K562 (cell line): ENCODE measurements around the gene MFSD6. TPM values are rescaled to one million over a fixed set of nuclear protein-coding genes. Genes with fewer than 3 reads are reported as not detected.

Experiments used
- GTF2B ChIP-seq: IDR thresholded peaks from 2 replicates; pipeline ENCODE4 v1.6.1; 2011; ENCODE audit not compliant: insufficient read length; ENCODE audit errors: extremely low read depth
- HIVEP1 ChIP-seq: fragments of 250-450 bp; sonication (Bioruptor Pico); IDR thresholded peaks from 2 replicates; pipeline ENCODE4 v1.4.0; 2020; ENCODE audit warnings: mild to moderate bottlenecking
- JUNB ChIP-seq: fragments of 450-650 bp; formaldehyde crosslinking; conservative IDR thresholded peaks from 2 replicates; pipeline ENCODE4 v1.4.0; 2020; ENCODE audit warnings: mild to moderate bottlenecking
- L3MBTL2 ChIP-seq: fragments of 450-650 bp; IDR thresholded peaks from 2 replicates; pipeline ENCODE4 v1.6.1; 2016; ENCODE audit warnings: mild to moderate bottlenecking, moderate library complexity
- MTA3 ChIP-seq: fragments of 450-650 bp; formaldehyde crosslinking; IDR thresholded peaks from 2 replicates; pipeline ENCODE4 v1.6.1; 2017; ENCODE audit warnings: mild to moderate bottlenecking, borderline replicate concordance
- SUPT5H ChIP-seq: fragments of 450-650 bp; IDR thresholded peaks from 2 replicates; pipeline ENCODE4 v1.6.1; 2016
- TAF1 ChIP-seq: IDR thresholded peaks from 2 replicates; pipeline ENCODE4 v1.6.1; 2011; ENCODE audit warnings: mild to moderate bottlenecking, low read length, moderate library complexity; ENCODE audit not compliant: insufficient read depth, control insufficient read depth, severe bottlenecking; ENCODE audit errors: extremely low read depth
- TGIF2 ChIP-seq: sonication (generic); formaldehyde crosslinking; IDR thresholded peaks from 2 replicates; pipeline ENCODE4 v1.8.1; 2022; ENCODE audit warnings: mild to moderate bottlenecking, missing genetic modification reagents, moderate library complexity
- THAP12 ChIP-seq: fragments of 250-450 bp; sonication (Bioruptor Pico); IDR thresholded peaks from 2 replicates; pipeline ENCODE4 v1.9.0; 2021; ENCODE audit warnings: mild to moderate bottlenecking, inconsistent platforms
- ZFPM2 ChIP-seq: fragments of 250-450 bp; sonication (Bioruptor Pico); IDR thresholded peaks from 2 replicates; pipeline ENCODE4 v1.5.1; 2022; ENCODE audit warnings: mild to moderate bottlenecking
- ZNF324 ChIP-seq: fragments of 250-450 bp; sonication (Bioruptor Pico); IDR thresholded peaks from 2 replicates; pipeline ENCODE4 v1.4.0; 2020; ENCODE audit warnings: mild to moderate bottlenecking
- ZNF507 ChIP-seq: conservative IDR thresholded peaks from 2 replicates; pipeline ENCODE4 v1.6.1; 2017; ENCODE audit warnings: missing genetic modification characterization, missing compliant biosample characterization
- ZNF57 ChIP-seq: fragments of 450-650 bp; formaldehyde crosslinking; IDR thresholded peaks from 2 replicates; pipeline ENCODE4 v1.4.0; 2020; ENCODE audit warnings: mild to moderate bottlenecking, moderate library complexity
- ZSCAN32 ChIP-seq: fragments of 450-650 bp; formaldehyde crosslinking; IDR thresholded peaks from 2 replicates; pipeline ENCODE4 v1.4.0; 2020; ENCODE audit warnings: mild to moderate bottlenecking, moderate library complexity
- polyA plus RNA-seq, 8 experiments: library from polyadenylated mRNA; depleted of rRNA in 4 of 8; stranded (reverse) in 5 of 8; unstranded in 3 of 8; fragments of >200 nt; fragmentation: Nextera tagmentation in 2 of 8; fragmentation: Illumina TruSeq in 1 of 8; extraction: Ambion mirVana in 2 of 8; extraction: Trizol in 1 of 8; gene quantifications; 2 replicates each; pipeline versions ENCODE4 v1.2.1 to v1.2.3, GENCODE V29; 2011 to 2014; ENCODE audit warnings: inconsistent platforms in 1 of 8, missing spikeins in 1 of 8
- total RNA-seq, 7 experiments: library from RNA; depleted of rRNA in 6 of 7; stranded (reverse); fragments of >200 nt in 6 of 7; fragmentation: Illumina TruSeq in 2 of 7; extraction: Trizol in 2 of 7; gene quantifications; 2 replicates each; pipeline versions ENCODE4 v1.2.1 to v1.2.3, GENCODE V29; 2011 to 2021; ENCODE audit warnings: low replicate concordance in 1 of 7

MFSD6 gene
- total and polyA plus RNA-seq, 9 of the 15 experiments (the other 6 are each of a cell fraction or from before 2014, with no cell fraction given) = 1.1 to 7.9 (median 4.4) TPM

GRCh38 chr2:190361572-190361971, 46.6 kb upstream of the MFSD6 start (continued):
- no peak for TF ChIP-seq TGIF2 (CRISPR knock-in tag)
- TF ChIP-seq MTA3 = no peak
- TF ChIP-seq SUPT5H = no peak
- no peak for TF ChIP-seq ZFPM2 (CRISPR knock-in tag)
- TF ChIP-seq L3MBTL2 = no peak
- TF ChIP-seq HIVEP1 (CRISPR knock-in tag) = no peak
- no peak for TF ChIP-seq ZNF57
- TF ChIP-seq JUNB = no peak
- no peak for TF ChIP-seq ZNF324 (CRISPR knock-in tag)
- no peak for TF ChIP-seq TAF1
- TF ChIP-seq THAP12 (CRISPR knock-in tag) = no peak
- TF ChIP-seq ZNF507 = no peak
- TF ChIP-seq GTF2B = no peak
- TF ChIP-seq ZSCAN32 = no peak
